Tibial artery (tissue), 4 donors: ENCODE results near the gene TRABD2A.
A peak's percentile ranks its signal among the peaks of the same experiment; 100 is the strongest.

Source experiments
- DNase-seq, 2 donors: peaks; one replicate each; pipeline ENCODE4 v3.0.0-alpha.2; 2019
- H3K27ac ChIP-seq, 2 donors: fragments of 200-600 bp; sonication (generic) in 1 of 2; 1 replicate in 1 of 2; 2 replicates in 1 of 2; pipeline ENCODE4 v1.5.1; 2018 to 2019; ENCODE audit warnings: mild to moderate bottlenecking in 1 of 2
- H3K27me3 ChIP-seq, 2 donors: fragments of 200-600 bp; sonication (generic) in 1 of 2; one replicate each; pipeline versions ENCODE4 v1.5.1 to v1.6.0; 2016 to 2019
- H3K36me3 ChIP-seq, 3 donors: fragments of 200-600 bp; sonication (generic) in 2 of 3; one replicate each; pipeline ENCODE4 v1.5.1; 2016 to 2019; ENCODE audit warnings: mild to moderate bottlenecking in 2 of 3
- H3K4me1 ChIP-seq, 4 donors: fragments of 200-600 bp; sonication (generic) in 2 of 4; 1 replicate in 3 of 4; 2 replicates in 1 of 4; pipeline ENCODE4 v1.5.1; 2016 to 2019
- H3K4me3 ChIP-seq, 2 donors: fragments of 200-600 bp; sonication (generic) in 1 of 2; 1 replicate in 1 of 2; 2 replicates in 1 of 2; pipeline ENCODE4 v1.5.1; 2018 to 2019; ENCODE audit warnings: mild to moderate bottlenecking in 2 of 2
- H3K9me3 ChIP-seq, 3 donors: fragments of 200-600 bp; sonication (generic) in 1 of 3; one replicate each; pipeline ENCODE4 v1.5.1; 2016 to 2019
- CTCF ChIP-seq, 2 experiments: fragments of 200-600 bp in 1 of 2; fragments of 450-650 bp in 1 of 2; IDR thresholded peaks; one replicate each; pipeline ENCODE4 v1.5.1; 2017 to 2019; ENCODE audit warnings: antibody characterized with exemption in 2 of 2, mild to moderate bottlenecking in 1 of 2, moderate library complexity in 1 of 2
- intact Hi-C: fragments of 100-400 bp; cut with DNase I; formaldehyde crosslinking; loops from one replicate; pipeline ENCODE4 v1.15.0; 2023; ENCODE audit warnings: low total_unique reads

Gene TRABD2A

GRCh38 chr2:84838434-84839145, 42.3 kb downstream of the TRABD2A start:
- Histone ChIP-seq H3K9me3 (peaks cover 0 to 13% (median 5%) of the 10 kb centered on the region in 3 donors), H3K27me3 (peaks cover 0 to 3% of the 10 kb centered on the region in 2 donors), H3K36me3 (no peaks in the 10 kb centered on the region), H3K4me3 (no peak overlapping the region), H3K4me1 (no peaks in the 10 kb centered on the region), H3K27ac (no peak overlapping the region)
- DNase-seq = peak in 1 of 2 donors; percentile 2
- intact Hi-C loops = no loop called here
- TF ChIP-seq CTCF (IDR thresholded peaks at IDR 0.05) = no peak

DNA sequence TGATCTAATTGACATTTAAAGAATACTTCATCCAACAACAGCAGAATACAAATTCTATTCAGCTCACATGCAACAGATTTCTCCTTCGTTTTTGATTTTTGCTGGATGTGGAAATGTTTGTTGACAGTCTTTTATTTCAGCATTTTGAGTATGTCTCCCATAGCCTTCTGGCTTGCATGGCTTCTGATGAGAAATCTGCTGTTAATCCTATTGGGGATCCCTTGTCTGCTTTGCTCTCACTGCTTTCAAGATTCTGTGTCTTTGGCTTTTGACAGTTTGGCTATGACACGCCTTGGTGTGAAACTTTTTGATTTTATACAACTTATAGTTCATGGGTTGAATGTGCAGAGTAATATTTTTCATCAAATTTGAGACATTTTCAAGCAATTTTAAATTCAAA, 44.7 kb downstream of the TRABD2A start:
- Histone ChIP-seq H3K27ac (no peak overlapping the region), H3K4me1 (no peaks in the 10 kb centered on the region), H3K9me3 (peaks cover 0 to 13% (median 5%) of the 10 kb centered on the region in 3 donors), H3K4me3 (no peak overlapping the region), H3K27me3 (peaks cover 0 to 2% of the 10 kb centered on the region in 2 donors), H3K36me3 (no peaks in the 10 kb centered on the region)
- DNase-seq = no peak
- TF ChIP-seq CTCF (IDR thresholded peaks at IDR 0.05) = no peak
- intact Hi-C loops = no loop called here

GRCh38 chr2:84833481-84834150, 47.3 kb downstream of the TRABD2A start:
- H3K36me3 ChIP-seq = no peaks in the 10 kb centered on the region
- no peak for DNase-seq
- TF ChIP-seq CTCF (IDR thresholded peaks at IDR 0.05) = no peak
- H3K4me1 ChIP-seq = no peaks in the 10 kb centered on the region
- no peak overlapping the region for H3K27ac ChIP-seq
- no peak overlapping the region for H3K4me3 ChIP-seq
- H3K9me3 ChIP-seq = peaks cover 0 to 13% (median 5%) of the 10 kb centered on the region in 3 donors
- H3K27me3 ChIP-seq = no peaks in the 10 kb centered on the region
- intact Hi-C loops = no loop called here

GRCh38 chr2:84832772-84833461, 48.0 kb downstream of the TRABD2A start:
- H3K27me3 ChIP-seq = no peaks in the 10 kb centered on the region
- DNase-seq = peak; percentile 44 to 66
- H3K4me1 ChIP-seq = no peaks in the 10 kb centered on the region
- intact Hi-C loops = no loop called here
- H3K4me3 ChIP-seq = no peak overlapping the region
- H3K9me3 ChIP-seq = peaks cover 0 to 13% (median 5%) of the 10 kb centered on the region in 3 donors
- no peak for TF ChIP-seq CTCF (IDR thresholded peaks at IDR 0.05)
- no peaks in the 10 kb centered on the region for H3K36me3 ChIP-seq
- H3K27ac ChIP-seq = no peak overlapping the region

DNA sequence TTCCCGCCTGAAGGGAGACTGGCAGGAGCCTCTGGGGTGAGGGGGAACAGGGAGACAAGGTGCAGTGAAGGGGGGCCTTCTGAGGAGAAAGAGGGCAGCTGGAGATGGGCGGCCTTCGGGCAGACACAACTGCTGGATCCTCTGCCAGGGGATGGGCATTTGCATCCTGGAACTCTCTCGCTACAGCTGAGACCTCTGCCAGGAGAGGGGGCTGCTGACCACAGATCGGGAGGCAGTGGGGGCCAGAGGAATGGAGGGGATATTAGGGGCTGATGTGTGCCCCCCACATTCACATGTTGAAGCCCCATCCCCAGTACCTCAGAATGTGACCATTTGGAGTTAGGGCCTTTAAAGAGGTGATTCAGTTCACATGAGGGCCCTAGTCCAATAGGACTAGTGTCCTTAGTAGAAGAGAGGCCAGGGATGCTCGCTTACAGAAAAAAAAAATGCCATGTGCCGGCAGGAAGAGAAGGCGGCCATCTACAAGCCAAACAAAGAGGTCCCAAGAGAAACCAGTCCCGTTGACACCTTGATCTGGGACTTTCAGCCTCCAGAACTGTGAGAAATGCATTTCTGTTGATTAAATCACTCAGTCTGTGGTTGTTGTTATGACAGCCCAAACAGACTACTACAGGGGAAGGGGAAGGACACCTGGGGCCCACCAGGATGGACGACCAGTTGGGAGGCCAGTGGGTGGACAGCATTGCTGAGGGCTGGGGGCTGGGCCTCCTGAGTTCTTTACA, 50.0 kb downstream of the TRABD2A start:
- intact Hi-C loops = no loop called here
- H3K36me3 ChIP-seq = no peaks in the 10 kb centered on the region
- no peak overlapping the region for H3K27ac ChIP-seq
- no peak for DNase-seq
- no peak overlapping the region for H3K4me3 ChIP-seq
- H3K4me1 ChIP-seq = no peaks in the 10 kb centered on the region
- no peak for TF ChIP-seq CTCF (IDR thresholded peaks at IDR 0.05)
- H3K9me3 ChIP-seq = peaks cover 0 to 4% (median 1%) of the 10 kb centered on the region in 3 donors
- no peaks in the 10 kb centered on the region for H3K27me3 ChIP-seq
